Hepatocyte (in vitro differentiated cells): ENCODE measurements around the gene HAAO. TPM values are rescaled to one million over a fixed set of nuclear protein-coding genes. Genes with fewer than 3 reads are reported as not detected.

Source experiments
- DNase-seq: peaks from one replicate; pipeline ENCODE4 v3.0.0-alpha.2; 2016; ENCODE audit warnings: low spot score
- H2AFZ ChIP-seq: fragments of 200-600 bp; sonication (generic); 2 replicates; pipeline ENCODE4 v1.6.0; 2016; ENCODE audit warnings: antibody characterized with exemption, mild to moderate bottlenecking
- H3K27ac ChIP-seq: fragments of 200-600 bp; sonication (generic); 2 replicates; pipeline ENCODE4 v1.5.1; 2016; ENCODE audit warnings: mild to moderate bottlenecking
- H3K27me3 ChIP-seq: fragments of 200-600 bp; sonication (generic); 2 replicates; pipeline ENCODE4 v1.6.1; 2016
- H3K36me3 ChIP-seq: fragments of 200-600 bp; sonication (generic); replicated peaks from 2 replicates; pipeline ENCODE4 v1.5.1; 2016; ENCODE audit warnings: low read depth; ENCODE audit not compliant: insufficient read depth
- H3K4me1 ChIP-seq: fragments of 200-600 bp; sonication (generic); 2 replicates; pipeline ENCODE4 v1.5.1; 2016; ENCODE audit warnings: mild to moderate bottlenecking, moderate library complexity; ENCODE audit not compliant: insufficient read depth
- H3K4me2 ChIP-seq: fragments of 200-600 bp; sonication (generic); 2 replicates; pipeline ENCODE4 v1.6.0; 2016
- H3K4me3 ChIP-seq: fragments of 200-600 bp; sonication (generic); 2 replicates; pipeline ENCODE4 v1.5.1; 2016; ENCODE audit warnings: mild to moderate bottlenecking
- H3K79me2 ChIP-seq: fragments of 200-600 bp; sonication (generic); 2 replicates; pipeline ENCODE4 v1.6.0; 2017; ENCODE audit warnings: mild to moderate bottlenecking
- H3K9me2 ChIP-seq: fragments of 200-600 bp; sonication (generic); replicated peaks from 2 replicates; pipeline ENCODE4 v1.6.0; 2017; ENCODE audit warnings: mild to moderate bottlenecking; ENCODE audit not compliant: insufficient read depth
- H3K9me3 ChIP-seq: fragments of 200-600 bp; sonication (generic); 2 replicates; pipeline ENCODE4 v1.5.1; 2016; ENCODE audit warnings: low read depth, mild to moderate bottlenecking
- H4K20me1 ChIP-seq: fragments of 200-600 bp; sonication (generic); 2 replicates; pipeline ENCODE4 v1.6.0; 2016; ENCODE audit warnings: mild to moderate bottlenecking; ENCODE audit not compliant: insufficient read depth, poor library complexity, severe bottlenecking
- EZH2 ChIP-seq: fragments of 200-600 bp; sonication (generic); IDR thresholded peaks from 2 replicates; pipeline ENCODE4 v1.6.1; 2016; ENCODE audit warnings: antibody characterized with exemption, mild to moderate bottlenecking, borderline replicate concordance
- EZH2phosphoT487 ChIP-seq: fragments of 200-600 bp; sonication (generic); IDR thresholded peaks from one replicate; pipeline ENCODE4 v1.6.1; 2018; ENCODE audit warnings: antibody characterized with exemption, mild to moderate bottlenecking, low read depth, moderate library complexity; ENCODE audit not compliant: unreplicated experiment, severe bottlenecking
- WGBS: methylation state at CpG from one replicate; pipeline ENCODE4 v1.1.6; 2016; ENCODE audit warnings: low lambda C conversion rate; ENCODE audit errors: missing lambda C conversion rate; 5-methylcytosine and 5-hydroxymethylcytosine counted together
- polyA plus RNA-seq: library from polyadenylated mRNA; unstranded; fragments of >200 nt; fragmentation: Nextera tagmentation; extraction: Ambion mirVana; gene quantifications from 2 replicates; pipeline ENCODE4 v1.2.1, GENCODE V29; 2016
- total RNA-seq: library from RNA; depleted of rRNA; stranded (reverse); fragments of >200 nt; gene quantifications from 2 replicates; pipeline ENCODE4 v1.2.3, GENCODE V29; 2014
- TF ChIP-seq, protein P1 (sequence below): fragments of 200-600 bp; sonication (generic); IDR thresholded peaks from 2 replicates; pipeline ENCODE4 v1.5.1; 2016; ENCODE audit warnings: antibody characterized with exemption, mild to moderate bottlenecking; ENCODE audit not compliant: poor library complexity

HAAO gene
- total and polyA plus RNA-seq, 2 experiments from 2014 or later = 22.0 to 35.4 TPM

DNA sequence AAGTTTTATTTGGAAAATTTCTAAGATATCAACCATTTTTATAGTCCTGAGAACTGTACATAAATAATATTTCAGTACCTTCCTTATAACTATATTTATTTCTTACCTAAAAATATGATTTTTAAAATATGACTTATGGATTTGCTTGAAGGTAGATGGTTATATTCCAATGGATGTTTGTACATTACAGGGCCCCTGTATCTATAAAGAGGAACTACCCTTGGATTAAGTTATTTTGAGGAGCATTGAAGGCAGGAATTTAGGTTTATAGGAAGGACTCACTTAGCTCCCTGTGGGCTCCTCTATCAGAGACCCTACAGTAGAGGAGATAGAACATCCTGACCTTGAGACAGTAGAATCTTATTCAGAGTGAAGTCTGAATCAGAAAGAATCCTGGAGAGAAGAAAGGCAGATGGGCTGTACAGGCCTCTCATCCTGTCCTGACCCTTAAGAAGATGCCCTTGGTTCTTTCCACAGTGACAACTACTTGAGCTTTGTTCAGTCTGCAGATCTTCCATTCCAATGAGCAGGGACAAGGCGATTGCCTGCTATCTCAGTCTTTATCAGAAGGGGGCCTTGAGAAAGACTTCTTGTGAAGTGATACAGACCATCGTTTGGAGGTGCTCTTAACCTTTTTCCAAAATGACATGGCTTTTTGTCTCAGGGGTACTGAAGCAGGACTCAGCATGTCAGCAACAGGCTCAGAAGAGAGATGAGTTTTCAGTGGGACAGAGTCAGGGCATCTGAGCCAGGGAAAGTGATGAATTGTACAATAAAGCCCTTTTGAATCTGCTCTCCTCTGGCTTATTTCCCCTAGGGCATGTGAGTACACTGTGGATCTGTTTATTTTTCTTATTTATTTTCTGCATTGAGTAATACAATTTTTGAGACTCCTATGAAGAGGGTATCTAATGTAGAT, 49.4 kb downstream of the HAAO start:
- H3K9me3 ChIP-seq = no peaks in the 10 kb centered on the region
- no peaks in the 10 kb centered on the region for H4K20me1 ChIP-seq
- 70% methylated on average over 2 of the region's 2 CpGs for WGBS
- TF ChIP-seq, protein P1, sequence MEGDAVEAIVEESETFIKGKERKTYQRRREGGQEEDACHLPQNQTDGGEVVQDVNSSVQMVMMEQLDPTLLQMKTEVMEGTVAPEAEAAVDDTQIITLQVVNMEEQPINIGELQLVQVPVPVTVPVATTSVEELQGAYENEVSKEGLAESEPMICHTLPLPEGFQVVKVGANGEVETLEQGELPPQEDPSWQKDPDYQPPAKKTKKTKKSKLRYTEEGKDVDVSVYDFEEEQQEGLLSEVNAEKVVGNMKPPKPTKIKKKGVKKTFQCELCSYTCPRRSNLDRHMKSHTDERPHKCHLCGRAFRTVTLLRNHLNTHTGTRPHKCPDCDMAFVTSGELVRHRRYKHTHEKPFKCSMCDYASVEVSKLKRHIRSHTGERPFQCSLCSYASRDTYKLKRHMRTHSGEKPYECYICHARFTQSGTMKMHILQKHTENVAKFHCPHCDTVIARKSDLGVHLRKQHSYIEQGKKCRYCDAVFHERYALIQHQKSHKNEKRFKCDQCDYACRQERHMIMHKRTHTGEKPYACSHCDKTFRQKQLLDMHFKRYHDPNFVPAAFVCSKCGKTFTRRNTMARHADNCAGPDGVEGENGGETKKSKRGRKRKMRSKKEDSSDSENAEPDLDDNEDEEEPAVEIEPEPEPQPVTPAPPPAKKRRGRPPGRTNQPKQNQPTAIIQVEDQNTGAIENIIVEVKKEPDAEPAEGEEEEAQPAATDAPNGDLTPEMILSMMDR = no peak
- TF ChIP-seq EZH2phosphoT487 (no peak), EZH2 (no peak)
- H3K27me3 ChIP-seq = no peaks in the 10 kb centered on the region
- no peak overlapping the region for H3K4me2 ChIP-seq
- no peaks in the 10 kb centered on the region for H3K79me2 ChIP-seq
- H3K4me3 ChIP-seq = no peak overlapping the region
- no peaks in the 10 kb centered on the region for H3K9me2 ChIP-seq
- no peak overlapping the region for H2AFZ ChIP-seq
- H3K4me1 ChIP-seq = no peaks in the 10 kb centered on the region
- H3K36me3 ChIP-seq = no peaks in the 10 kb centered on the region
- no peak for DNase-seq
- no peak overlapping the region for H3K27ac ChIP-seq

DNA sequence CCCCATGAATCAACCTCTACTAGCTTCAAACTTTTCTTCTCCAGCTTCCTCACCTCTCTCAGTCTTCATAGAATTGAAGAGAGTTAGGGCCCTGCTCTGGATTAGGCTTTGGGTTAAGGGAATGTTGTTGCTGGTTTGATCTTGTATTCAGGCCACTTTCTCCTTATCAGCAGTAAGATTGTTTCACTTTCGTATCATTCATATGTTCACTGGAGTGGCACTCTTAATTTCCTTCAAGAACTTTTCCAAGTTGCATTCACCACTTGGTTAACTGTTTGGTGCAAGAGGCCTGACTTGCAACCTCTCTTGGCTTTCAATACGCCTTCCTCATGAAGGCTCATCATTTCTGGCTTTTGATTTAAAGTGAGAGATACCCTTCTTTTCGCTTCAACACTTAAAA, 51.2 kb downstream of the HAAO start:
- H3K27ac ChIP-seq = no peak overlapping the region

DNA sequence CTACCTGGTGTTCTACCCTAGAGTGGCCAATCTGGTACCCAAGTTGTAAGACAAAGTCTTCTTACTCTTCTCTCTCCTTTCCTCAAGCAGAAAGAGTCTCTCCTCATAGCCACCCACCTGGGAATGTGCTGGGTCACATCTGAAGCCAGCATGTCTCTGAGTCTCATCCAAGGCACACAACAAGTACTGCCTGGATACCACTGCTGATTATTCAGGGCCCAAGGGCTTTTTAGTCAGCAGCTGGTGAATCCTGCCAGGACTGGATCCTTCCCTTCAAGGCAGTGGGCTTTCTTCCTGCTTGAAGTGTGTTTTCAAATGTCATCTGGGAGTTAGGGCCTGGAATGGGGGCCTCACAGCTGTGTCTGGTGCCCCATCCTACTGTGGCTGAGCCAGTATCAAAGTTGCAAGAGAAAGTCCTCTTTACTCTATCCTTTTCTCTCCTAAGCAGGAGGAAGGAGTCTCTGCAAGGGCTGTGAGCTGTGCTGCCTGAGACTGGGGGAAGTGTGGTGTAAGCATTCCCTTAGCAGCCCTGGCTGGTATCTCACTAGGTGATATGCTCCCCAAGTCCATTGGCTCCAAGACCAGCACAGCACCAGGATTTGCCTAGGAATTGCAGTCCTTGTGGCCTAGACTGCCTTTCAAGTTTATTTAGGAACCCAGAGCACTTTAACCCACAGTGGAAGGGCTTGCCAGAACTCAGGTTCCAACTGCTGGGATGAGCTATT, 55.6 kb downstream of the HAAO start:
- TF ChIP-seq, protein P1 = no peak
- TF ChIP-seq EZH2 (no peak), EZH2phosphoT487 (no peak)

More for the DNA sequence above, 51.2 kb downstream of the HAAO start:
- H3K36me3 ChIP-seq = no peaks in the 10 kb centered on the region
- no peaks in the 10 kb centered on the region for H3K4me1 ChIP-seq
- H3K9me2 ChIP-seq = no peaks in the 10 kb centered on the region
- no peaks in the 10 kb centered on the region for H3K9me3 ChIP-seq
- 94% methylated on average over 3 of the region's 3 CpGs for WGBS
- no peaks in the 10 kb centered on the region for H3K27me3 ChIP-seq
- H2AFZ ChIP-seq = no peak overlapping the region
- H3K79me2 ChIP-seq = no peaks in the 10 kb centered on the region
- no peak for DNase-seq
- H3K4me3 ChIP-seq = no peak overlapping the region
- no peak overlapping the region for H3K4me2 ChIP-seq
- TF ChIP-seq EZH2 (no peak), EZH2phosphoT487 (no peak)
- TF ChIP-seq, protein P1 = no peak
- H4K20me1 ChIP-seq = no peaks in the 10 kb centered on the region

More for the DNA sequence above, 55.6 kb downstream of the HAAO start:
- Histone ChIP-seq H3K79me2 (no peaks in the 10 kb centered on the region), H3K4me2 (no peak overlapping the region), H2AFZ (no peak overlapping the region), H4K20me1 (no peaks in the 10 kb centered on the region), H3K9me2 (no peaks in the 10 kb centered on the region), H3K27me3 (no peaks in the 10 kb centered on the region), H3K4me1 (no peaks in the 10 kb centered on the region), H3K9me3 (no peaks in the 10 kb centered on the region), H3K36me3 (no peaks in the 10 kb centered on the region), H3K27ac (no peak overlapping the region), H3K4me3 (no peak overlapping the region)
- DNase-seq = no peak
